HFF-Myc (cell line): ENCODE results near the gene PTPRZ1.

Experiments
- DNase-seq: peaks from one replicate; pipeline ENCODE4 v3.0.0-alpha.2; 2011; ENCODE audit warnings: low read depth; ENCODE audit errors: extremely low read depth
- H3K4me3 ChIP-seq: replicated peaks from 2 replicates; pipeline ENCODE4 v1.5.1; 2011; ENCODE audit warnings: low read depth, mild to moderate bottlenecking, control low read depth, low read length
- CTCF ChIP-seq: IDR thresholded peaks from 2 replicates; pipeline ENCODE4 v1.5.1; 2012; ENCODE audit warnings: mild to moderate bottlenecking, low read depth, low read length, control low read depth; ENCODE audit errors: missing control alignments

Gene PTPRZ1

DNA sequence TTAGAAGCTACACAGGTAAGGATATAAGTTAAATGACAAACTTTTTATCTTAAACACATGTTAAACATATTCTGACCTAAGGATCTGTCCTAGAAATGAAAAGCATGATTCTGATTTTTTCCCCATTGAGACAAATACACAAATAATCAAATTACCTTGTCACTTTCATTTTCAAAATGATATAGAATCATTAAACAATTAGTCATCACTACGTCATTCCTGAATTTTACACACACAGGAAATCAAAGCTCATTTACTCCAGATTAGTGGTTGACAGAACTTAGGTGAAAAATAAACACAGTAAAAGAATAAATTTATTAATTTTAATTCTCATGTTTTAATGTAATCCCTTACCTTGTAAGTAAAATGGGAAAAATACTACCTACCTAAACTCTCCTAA is 182.1 kb downstream of the PTPRZ1 start:
- no peak overlapping the region for H3K4me3 ChIP-seq
- no peak for TF ChIP-seq CTCF
- no peak for DNase-seq

GRCh38 chr7:122056977-122057376 is 184.0 kb downstream of the PTPRZ1 start:
- no peak for TF ChIP-seq CTCF
- no peak overlapping the region for H3K4me3 ChIP-seq
- no peak for DNase-seq

- no peak for DNase-seq
- no peak overlapping the region for H3K4me3 ChIP-seq
- no peak for TF ChIP-seq CTCF
Observed at GRCh38 chr7:122059542-122059941, 186.6 kb downstream of the PTPRZ1 start.

- H3K4me3 ChIP-seq: no peak overlapping the region
- no peak for DNase-seq
- no peak for TF ChIP-seq CTCF
Observed at GRCh38 chr7:122063146-122063545, 190.2 kb downstream of the PTPRZ1 start.

DNA sequence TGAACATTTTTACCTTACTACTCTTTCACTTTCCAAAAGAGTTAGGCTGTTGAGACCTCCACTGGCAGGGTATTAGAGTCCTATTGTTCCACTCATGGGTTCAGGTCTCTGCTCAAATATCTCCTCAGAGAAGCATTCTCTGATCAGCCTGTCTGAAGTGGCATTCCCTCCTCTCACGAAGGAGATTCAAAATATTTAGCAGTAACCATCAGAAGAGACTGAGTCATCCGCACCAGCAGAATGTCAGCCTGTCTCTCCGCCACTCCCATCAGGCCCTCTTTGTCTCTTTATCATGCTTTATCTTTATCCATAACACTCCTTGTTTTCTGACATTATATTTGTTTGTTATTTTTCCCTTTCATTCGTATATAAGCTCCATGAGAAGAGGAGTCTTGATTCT is 192.0 kb downstream of the PTPRZ1 start:
- DNase-seq: no peak
- TF ChIP-seq CTCF: no peak
- H3K4me3 ChIP-seq: no peak overlapping the region

DNA sequence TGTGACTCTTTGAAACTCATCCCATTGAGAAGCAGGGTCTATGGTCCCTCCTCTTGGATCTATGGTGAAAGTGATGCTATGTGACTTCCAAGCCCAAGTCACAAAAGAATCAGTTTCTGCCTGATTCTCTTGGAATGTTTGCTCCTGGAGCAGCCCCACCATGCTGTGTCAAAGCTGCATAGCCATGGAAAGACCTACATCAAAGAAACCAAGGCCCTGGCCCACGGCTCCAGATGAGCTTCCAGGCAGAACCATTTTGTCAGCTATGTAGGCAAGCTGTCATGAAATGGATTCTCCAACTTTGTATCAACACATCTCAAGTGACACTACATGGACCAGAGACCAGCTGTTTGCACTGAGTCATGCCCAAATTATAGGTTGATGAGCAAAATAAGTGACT is 194.1 kb downstream of the PTPRZ1 start:
- DNase-seq: no peak
- no peak overlapping the region for H3K4me3 ChIP-seq
- TF ChIP-seq CTCF: no peak

- no peak for TF ChIP-seq CTCF
- DNase-seq: no peak
- H3K4me3 ChIP-seq: no peak overlapping the region
Observed at GRCh38 chr7:122068046-122068445, 195.1 kb downstream of the PTPRZ1 start.
